Vagina (tissue), 2 donors: ENCODE measurements around the gene ZIC2. TPM values are rescaled to one million over a fixed set of nuclear protein-coding genes. Genes with fewer than 3 reads are reported as not detected.

Source experiments
- DNase-seq, 2 donors: peaks; one replicate each; pipeline ENCODE4 v3.0.0-alpha.2; 2017; ENCODE audit errors: extremely low spot score in 2 of 2
- H3K27ac ChIP-seq: fragments of 200-600 bp; sonication (generic); one replicate; pipeline ENCODE4 v1.5.1; 2019
- H3K27me3 ChIP-seq: fragments of 200-600 bp; sonication (generic); one replicate; pipeline ENCODE4 v1.5.1; 2019
- H3K36me3 ChIP-seq, 2 donors: fragments of 200-600 bp; sonication (generic); one replicate each; pipeline ENCODE4 v1.5.1; 2017 to 2019
- H3K4me1 ChIP-seq: fragments of 200-600 bp; sonication (generic); one replicate; pipeline ENCODE4 v1.5.1; 2019
- H3K4me3 ChIP-seq, 2 donors: fragments of 200-600 bp; sonication (generic); 1 replicate in 1 of 2; 2 replicates in 1 of 2; pipeline ENCODE4 v1.5.1; 2016 to 2019
- H3K9me3 ChIP-seq: fragments of 200-600 bp; sonication (generic); one replicate; pipeline ENCODE4 v1.5.1; 2019
- POLR2A ChIP-seq, 2 donors: fragments of 450-650 bp; IDR thresholded peaks; one replicate each; pipeline ENCODE4 v1.6.1; 2017; ENCODE audit warnings: antibody characterized with exemption in 2 of 2, mild to moderate bottlenecking in 2 of 2, moderate library complexity in 2 of 2
- POLR2AphosphoS5 ChIP-seq, 2 donors: sonication (generic); formaldehyde crosslinking; IDR thresholded peaks; one replicate each; pipeline ENCODE4 v1.9.0; 2017; ENCODE audit warnings: antibody characterized with exemption in 2 of 2, mild to moderate bottlenecking in 2 of 2, low read depth in 1 of 2; ENCODE audit not compliant: insufficient read depth in 1 of 2
- intact Hi-C: fragments of 100-400 bp; cut with DNase I; formaldehyde crosslinking; loops from one replicate; pipeline ENCODE4 v1.15.1; 2023
- total RNA-seq: library from RNA; depleted of rRNA; stranded (reverse); fragments of >200 nt; gene quantifications from one replicate; pipeline ENCODE4 v1.2.3, GENCODE V29; 2016
- TF ChIP-seq, protein P1 (sequence below), 3 experiments: fragments of 450-650 bp in 2 of 3; fragments of 200-600 bp in 1 of 3; sonication (generic) in 1 of 3; IDR thresholded peaks; one replicate each; pipeline ENCODE4 v1.5.1; 2017 to 2019; ENCODE audit warnings: antibody characterized with exemption in 3 of 3, mild to moderate bottlenecking in 2 of 3, moderate library complexity in 2 of 3

Gene ZIC2
- total RNA-seq, 1 donor from 2014 or later = not detected

DNA sequence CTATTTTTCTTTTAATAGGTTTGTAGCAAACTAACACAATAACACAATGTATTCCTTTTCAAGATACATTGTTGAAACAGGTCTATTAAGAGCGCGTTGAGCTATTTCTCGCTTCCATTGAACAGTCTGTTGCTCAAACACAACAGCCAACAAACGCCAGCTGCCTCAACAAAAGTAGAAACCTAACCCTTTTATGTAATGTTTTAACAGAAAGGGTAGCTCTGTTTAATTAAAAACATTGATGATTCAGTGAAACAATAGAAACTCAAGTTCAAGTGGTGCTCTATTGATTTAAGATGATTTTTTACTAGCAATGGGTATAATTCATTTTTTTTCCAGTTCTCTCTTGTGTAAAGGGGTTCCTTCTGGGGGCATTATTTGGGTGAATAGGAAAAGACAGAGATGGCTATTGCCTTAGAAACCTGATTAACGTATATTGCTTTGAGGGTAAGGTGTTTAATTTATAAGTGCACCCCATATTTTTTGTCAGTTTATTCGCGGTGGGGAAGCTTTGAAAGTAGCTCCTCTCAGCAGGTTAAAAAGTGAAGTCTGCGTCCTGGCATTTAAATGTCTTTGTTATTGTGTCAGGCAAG, 14.9 kb downstream of the ZIC2 start:
- Histone ChIP-seq H3K9me3 (no peaks in the 10 kb centered on the region), H3K4me1 (no peaks in the 10 kb centered on the region), H3K27ac (no peak overlapping the region), H3K27me3 (peaks cover 17% of the 10 kb centered on the region), H3K36me3 (no peaks in the 10 kb centered on the region), H3K4me3 (no peak overlapping the region)
- TF ChIP-seq POLR2A (IDR thresholded peaks at IDR 0.05) (no peak), POLR2AphosphoS5 (IDR thresholded peaks at IDR 0.05; ENCODE audit: insufficient read depth in 1 of 2, low read depth in 1 of 2) (no peak)
- TF ChIP-seq, protein P1, sequence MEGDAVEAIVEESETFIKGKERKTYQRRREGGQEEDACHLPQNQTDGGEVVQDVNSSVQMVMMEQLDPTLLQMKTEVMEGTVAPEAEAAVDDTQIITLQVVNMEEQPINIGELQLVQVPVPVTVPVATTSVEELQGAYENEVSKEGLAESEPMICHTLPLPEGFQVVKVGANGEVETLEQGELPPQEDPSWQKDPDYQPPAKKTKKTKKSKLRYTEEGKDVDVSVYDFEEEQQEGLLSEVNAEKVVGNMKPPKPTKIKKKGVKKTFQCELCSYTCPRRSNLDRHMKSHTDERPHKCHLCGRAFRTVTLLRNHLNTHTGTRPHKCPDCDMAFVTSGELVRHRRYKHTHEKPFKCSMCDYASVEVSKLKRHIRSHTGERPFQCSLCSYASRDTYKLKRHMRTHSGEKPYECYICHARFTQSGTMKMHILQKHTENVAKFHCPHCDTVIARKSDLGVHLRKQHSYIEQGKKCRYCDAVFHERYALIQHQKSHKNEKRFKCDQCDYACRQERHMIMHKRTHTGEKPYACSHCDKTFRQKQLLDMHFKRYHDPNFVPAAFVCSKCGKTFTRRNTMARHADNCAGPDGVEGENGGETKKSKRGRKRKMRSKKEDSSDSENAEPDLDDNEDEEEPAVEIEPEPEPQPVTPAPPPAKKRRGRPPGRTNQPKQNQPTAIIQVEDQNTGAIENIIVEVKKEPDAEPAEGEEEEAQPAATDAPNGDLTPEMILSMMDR (IDR thresholded peaks at IDR 0.05) = no peak
- DNase-seq = no peak
- intact Hi-C loops = no loop called here

DNA sequence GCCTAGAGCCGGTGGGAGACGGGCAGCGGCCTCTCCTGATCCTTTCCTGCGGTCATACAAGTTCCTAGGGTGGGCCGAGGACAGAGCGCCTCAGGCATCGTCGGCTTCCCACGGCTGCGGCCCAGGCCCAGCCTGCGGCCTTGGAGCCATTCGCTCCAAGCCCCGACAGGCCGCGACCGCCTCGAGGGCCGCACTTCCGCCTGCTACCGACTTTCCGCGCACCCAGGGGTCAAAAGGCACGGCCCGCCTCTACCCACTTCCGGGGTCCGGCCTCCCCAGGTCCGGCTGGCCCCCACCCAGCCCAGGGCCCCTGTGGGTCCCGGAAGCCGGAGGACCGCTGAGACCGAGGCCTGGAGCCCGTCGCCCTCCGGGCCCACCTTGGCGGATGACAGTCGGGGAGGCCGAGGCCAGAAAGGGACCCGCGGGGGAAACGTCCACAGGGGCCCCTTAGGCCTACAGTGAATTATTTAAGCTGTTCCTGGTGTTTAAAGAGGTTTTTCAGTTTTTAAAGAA, 16.2 kb downstream of the ZIC2 start:
- no peak overlapping the region for H3K27ac ChIP-seq
- H3K27me3 ChIP-seq = peaks cover 7% of the 10 kb centered on the region
- intact Hi-C loops = no loop called here
- no peaks in the 10 kb centered on the region for H3K36me3 ChIP-seq
- no peaks in the 10 kb centered on the region for H3K9me3 ChIP-seq
- DNase-seq = no peak
- no peaks in the 10 kb centered on the region for H3K4me1 ChIP-seq
- H3K4me3 ChIP-seq = no peak overlapping the region
- no peak for TF ChIP-seq POLR2A (IDR thresholded peaks at IDR 0.05)
- TF ChIP-seq POLR2AphosphoS5 (IDR thresholded peaks at IDR 0.05; ENCODE audit: insufficient read depth in 1 of 2, low read depth in 1 of 2) = no peak
- TF ChIP-seq, protein P1 (IDR thresholded peaks at IDR 0.05) = no peak

- no peaks in the 10 kb centered on the region for H3K9me3 ChIP-seq
- H3K4me1 ChIP-seq = no peaks in the 10 kb centered on the region
- no peak for TF ChIP-seq POLR2A (IDR thresholded peaks at IDR 0.05)
- TF ChIP-seq, protein P1 (IDR thresholded peaks at IDR 0.05) = no peak
- TF ChIP-seq POLR2AphosphoS5 (IDR thresholded peaks at IDR 0.05; ENCODE audit: insufficient read depth in 1 of 2, low read depth in 1 of 2) = no peak
- no peak overlapping the region for H3K4me3 ChIP-seq
- no peaks in the 10 kb centered on the region for H3K36me3 ChIP-seq
- H3K27ac ChIP-seq = no peak overlapping the region
- peaks cover 7% of the 10 kb centered on the region for H3K27me3 ChIP-seq
- intact Hi-C loops = no loop called here
- DNase-seq = no peak
Measured at GRCh38 chr13:99998261-99998660, 16.7 kb downstream of the ZIC2 start.

GRCh38 chr13:100014621-100015020, 33.0 kb downstream of the ZIC2 start:
- Histone ChIP-seq H3K4me3 (no peak overlapping the region), H3K9me3 (no peaks in the 10 kb centered on the region), H3K36me3 (no peaks in the 10 kb centered on the region), H3K27ac (no peak overlapping the region), H3K4me1 (no peaks in the 10 kb centered on the region), H3K27me3 (no peaks in the 10 kb centered on the region)
- intact Hi-C loops = no loop called here
- no peak for TF ChIP-seq POLR2AphosphoS5 (IDR thresholded peaks at IDR 0.05; ENCODE audit: insufficient read depth in 1 of 2, low read depth in 1 of 2)
- no peak for TF ChIP-seq POLR2A (IDR thresholded peaks at IDR 0.05)
- TF ChIP-seq, protein P1 (IDR thresholded peaks at IDR 0.05) = no peak
- no peak for DNase-seq

- intact Hi-C loops = no loop called here
- Histone ChIP-seq H3K27me3 (no peaks in the 10 kb centered on the region), H3K4me3 (no peak overlapping the region), H3K36me3 (no peaks in the 10 kb centered on the region), H3K27ac (no peak overlapping the region), H3K9me3 (no peaks in the 10 kb centered on the region), H3K4me1 (no peaks in the 10 kb centered on the region)
- DNase-seq = no peak
- TF ChIP-seq POLR2A (IDR thresholded peaks at IDR 0.05) (no peak), POLR2AphosphoS5 (IDR thresholded peaks at IDR 0.05; ENCODE audit: insufficient read depth in 1 of 2, low read depth in 1 of 2) (no peak)
- TF ChIP-seq, protein P1 (IDR thresholded peaks at IDR 0.05) = no peak
Measured at GRCh38 chr13:100019780-100020356, 38.3 kb downstream of the ZIC2 start.
